Measurements from ENCODE around the gene SYNJ2.

Gene SYNJ2

GRCh38 chr6:158142789-158143188 is 161.1 kb downstream of the SYNJ2 start:
- no peak for DNase-seq (ENCODE audit: low spot score in 2 of 2)
- no peaks in the 10 kb centered on the region for H3K4me1 Mint-ChIP-seq
- no peak overlapping the region for H3K4me3 Mint-ChIP-seq
- peaks cover 10% of the 10 kb centered on the region for H3K36me3 Mint-ChIP-seq (ENCODE audit: insufficient read depth)
- no peaks in the 10 kb centered on the region for H3K27me3 Mint-ChIP-seq
- H3K27ac Mint-ChIP-seq (ENCODE audit: low read depth): no peak overlapping the region
- no peaks in the 10 kb centered on the region for H3K9me3 Mint-ChIP-seq
- ATAC-seq (replicated peaks; ENCODE audit: extremely low read depth, poor library complexity, severe bottlenecking): no peak

- DNase-seq (ENCODE audit: low spot score in 2 of 2): no peak
- H3K4me1 Mint-ChIP-seq: no peaks in the 10 kb centered on the region
Measured at GRCh38 chr6:158143700-158144099, 162.0 kb downstream of the SYNJ2 start.

More at GRCh38 chr6:158143700-158144099, 162.0 kb downstream of the SYNJ2 start:
- no peaks in the 10 kb centered on the region for H3K9me3 Mint-ChIP-seq
- H3K4me3 Mint-ChIP-seq: no peak overlapping the region
- no peak overlapping the region for H3K27ac Mint-ChIP-seq (ENCODE audit: low read depth)
- ATAC-seq (replicated peaks; ENCODE audit: extremely low read depth, poor library complexity, severe bottlenecking): no peak
- H3K27me3 Mint-ChIP-seq: no peaks in the 10 kb centered on the region
- H3K36me3 Mint-ChIP-seq (ENCODE audit: insufficient read depth): peaks cover 11% of the 10 kb centered on the region

All from central memory CD8-positive, alpha-beta T cell (primary cell).